ENCODE data around the gene OXSR1.
"Not testable (repeated sequence)": the region's sequence is repeated elsewhere in the genome, so short reads cannot be mapped to it uniquely, and the experiment has no call there.

OXSR1 gene

DNA sequence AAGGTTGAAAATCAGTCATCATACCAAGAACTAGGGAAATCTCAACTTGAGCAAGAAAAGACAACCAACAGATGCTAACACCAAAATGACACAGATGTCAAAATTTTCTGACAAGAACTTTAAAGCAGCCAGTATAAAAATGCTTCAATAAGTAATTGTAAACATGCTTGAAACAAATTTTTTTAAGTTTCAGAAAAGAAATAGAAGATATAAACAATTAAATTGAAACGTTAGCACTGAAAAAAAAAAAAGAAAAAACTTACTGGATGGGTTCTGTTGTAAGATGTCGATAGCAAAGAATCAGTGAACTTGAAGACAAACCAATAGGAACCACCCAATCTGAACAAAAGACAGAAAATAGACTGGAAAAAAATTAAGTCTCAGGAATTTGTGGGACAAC lies 18.8 kb upstream of the OXSR1 start:
- DNase-seq: no peak

DNA sequence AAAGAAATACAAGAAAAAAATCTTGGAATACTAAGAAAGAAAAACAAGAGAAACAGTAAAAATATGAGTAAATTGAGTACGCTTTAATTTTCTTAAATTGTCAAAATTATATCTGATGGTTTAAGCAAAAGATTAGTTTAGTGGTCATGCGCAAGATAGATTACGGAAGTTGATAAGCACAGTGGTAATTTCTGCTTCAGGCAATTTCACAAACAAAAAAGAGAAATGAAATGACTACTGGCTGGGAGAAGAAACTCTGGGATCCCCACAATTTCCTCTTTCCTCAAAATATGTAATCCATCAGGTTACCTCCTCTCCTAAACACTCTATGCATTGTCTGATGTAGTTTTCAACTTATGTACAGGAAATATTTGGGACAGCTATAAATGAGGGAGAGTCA lies 17.9 kb upstream of the OXSR1 start:
- peak; percentile 86 to 95 for DNase-seq

DNA sequence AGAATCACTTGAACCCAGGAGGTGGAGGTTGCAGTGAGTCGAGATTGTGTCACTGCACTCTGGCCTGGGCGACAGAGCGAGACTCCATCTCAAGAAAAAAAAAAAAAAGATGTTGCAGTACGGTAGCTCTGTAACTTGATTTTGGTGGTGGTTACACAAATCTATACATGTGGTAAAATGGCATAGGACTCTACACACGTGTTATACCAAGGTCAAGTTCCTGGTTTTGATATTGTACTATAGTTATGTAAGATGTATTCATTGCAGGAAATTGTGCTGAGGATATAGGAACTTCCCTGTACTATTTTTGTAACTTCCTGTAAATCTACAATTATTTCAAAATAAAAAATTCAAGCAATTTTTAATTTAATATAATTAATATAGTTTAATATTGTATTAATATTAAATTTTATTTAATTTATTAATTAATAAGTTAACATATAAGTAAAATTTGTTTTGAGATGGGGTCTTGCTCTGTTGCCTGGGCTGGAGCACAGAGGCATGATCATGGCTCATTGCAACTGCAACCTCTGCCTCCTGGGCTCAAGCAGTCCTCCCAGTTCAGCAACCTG lies 16.9 kb upstream of the OXSR1 start:
- DNase-seq: peak; percentile 96 to 99

DNA sequence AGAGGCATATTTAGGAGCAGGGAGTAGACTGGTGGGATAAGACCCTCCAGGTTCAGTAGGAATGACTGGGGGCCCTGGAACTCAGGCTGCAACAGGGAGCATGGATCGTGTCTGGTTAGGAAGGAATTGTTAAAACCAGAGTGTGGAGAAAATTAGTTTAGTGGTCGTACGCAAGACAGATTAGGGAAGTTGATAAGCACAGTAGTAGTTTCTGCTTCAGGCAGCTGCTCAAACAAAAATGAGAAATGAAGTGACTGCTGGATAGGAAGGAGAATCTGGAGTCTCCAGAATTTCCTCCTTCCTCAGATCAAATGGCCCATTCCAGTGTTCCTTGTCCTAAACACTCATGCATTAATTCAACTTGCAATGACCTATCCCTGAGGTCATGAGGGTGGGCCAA lies 15.6 kb upstream of the OXSR1 start:
- DNase-seq: peak; percentile 80 to 81

DNA sequence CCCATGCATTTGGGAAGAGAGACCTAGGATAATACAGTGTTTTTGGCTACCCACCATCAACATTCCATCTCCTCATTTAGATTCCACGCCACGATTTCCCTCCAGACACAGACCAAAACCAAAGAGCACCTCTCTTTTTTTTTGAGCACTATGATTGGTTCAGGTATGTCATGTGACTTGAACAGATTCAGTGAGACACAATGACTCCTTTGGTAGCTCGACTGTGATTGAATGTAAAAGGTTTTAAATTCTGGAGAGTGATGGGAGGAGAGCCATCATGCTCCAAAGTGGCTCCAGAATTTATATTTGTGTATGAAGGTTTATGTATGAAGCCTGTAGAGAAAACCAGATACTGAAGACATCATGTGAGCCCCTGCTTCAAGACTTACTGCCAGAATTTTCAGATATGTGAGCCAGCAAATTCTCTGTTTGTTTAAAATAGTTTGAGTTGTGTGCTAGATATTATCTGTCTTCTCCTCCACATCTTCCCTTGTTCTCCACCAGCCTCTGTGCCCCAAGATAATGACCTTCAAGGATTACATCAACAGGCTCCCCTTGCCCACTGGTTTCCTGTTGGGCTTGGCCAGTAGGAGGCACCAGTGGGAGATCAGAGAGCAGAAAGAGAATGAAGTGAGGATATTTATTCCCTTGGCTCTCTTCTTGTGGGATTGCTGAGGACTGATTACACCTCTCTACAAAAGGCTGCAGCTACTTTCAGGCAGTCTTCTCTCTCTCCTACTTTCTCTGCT lies 14.4 kb upstream of the OXSR1 start:
- no peak for DNase-seq

DNA sequence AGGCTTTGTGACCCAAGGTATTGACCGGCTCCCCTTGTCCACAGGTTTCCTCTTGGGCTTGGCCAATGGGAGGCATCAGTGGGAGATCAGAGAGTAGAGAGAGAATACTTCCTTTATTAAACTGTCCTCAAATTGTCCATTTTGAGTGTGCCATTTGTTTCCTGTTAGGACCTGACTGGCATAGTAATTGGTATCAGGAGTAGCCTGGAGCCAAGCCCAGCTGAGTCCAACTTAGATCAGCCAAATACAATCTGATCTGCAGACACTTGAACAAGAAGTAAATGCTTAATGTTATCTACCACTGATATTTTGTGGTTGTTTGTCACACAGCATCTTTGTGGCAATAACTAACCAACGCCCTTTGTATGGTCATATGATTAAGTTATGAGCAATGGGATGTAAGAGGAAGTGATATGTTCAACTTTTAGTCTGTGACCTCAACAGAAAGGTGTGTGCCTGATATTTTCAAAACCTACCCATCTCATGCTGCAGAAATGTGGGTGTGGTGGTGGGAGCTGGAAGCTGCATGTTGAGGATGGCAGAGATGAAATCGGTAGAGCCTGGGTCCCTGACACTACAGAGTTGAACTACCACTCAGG lies 13.6 kb upstream of the OXSR1 start:
- DNase-seq: no peak

DNA sequence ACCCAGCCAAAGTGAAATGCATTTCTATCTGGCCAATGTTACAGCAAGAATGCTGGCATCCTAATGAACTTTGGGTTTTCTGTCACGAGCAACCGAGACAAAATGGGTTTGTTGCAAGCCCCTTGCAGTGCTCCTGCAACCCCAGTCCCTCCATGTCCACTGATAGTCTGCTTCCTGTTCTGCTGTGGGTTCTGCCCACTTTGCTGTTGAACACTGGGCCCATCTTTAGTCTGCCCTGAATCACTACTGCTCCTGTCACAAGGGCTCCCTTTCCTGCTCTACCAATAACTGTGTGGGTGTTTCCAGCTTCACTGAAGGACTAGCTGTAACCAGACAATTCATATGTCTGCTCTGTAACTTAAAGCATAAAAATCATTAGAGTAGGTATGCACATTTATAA lies 12.7 kb upstream of the OXSR1 start:
- DNase-seq: no peak

DNA sequence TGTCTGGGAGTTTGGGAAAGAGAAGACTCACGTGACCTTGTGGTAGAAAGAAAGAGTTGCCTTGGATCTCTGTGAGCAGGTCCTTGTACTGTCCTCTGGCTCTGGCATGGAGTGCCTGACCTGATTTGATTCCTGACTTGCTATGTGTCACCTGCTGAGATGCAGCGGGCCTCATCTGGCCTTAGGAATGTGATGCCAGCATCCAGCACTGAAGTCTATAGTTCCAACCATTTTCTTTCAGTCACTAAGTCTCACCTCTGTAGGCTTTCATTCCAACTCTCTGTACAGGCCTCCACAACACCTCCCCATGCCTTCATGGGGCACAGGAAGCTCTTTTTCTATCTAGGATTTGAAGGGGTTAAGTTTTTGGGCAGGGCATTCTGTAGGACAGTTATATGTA lies 12.1 kb upstream of the OXSR1 start:
- DNase-seq: no peak

DNA sequence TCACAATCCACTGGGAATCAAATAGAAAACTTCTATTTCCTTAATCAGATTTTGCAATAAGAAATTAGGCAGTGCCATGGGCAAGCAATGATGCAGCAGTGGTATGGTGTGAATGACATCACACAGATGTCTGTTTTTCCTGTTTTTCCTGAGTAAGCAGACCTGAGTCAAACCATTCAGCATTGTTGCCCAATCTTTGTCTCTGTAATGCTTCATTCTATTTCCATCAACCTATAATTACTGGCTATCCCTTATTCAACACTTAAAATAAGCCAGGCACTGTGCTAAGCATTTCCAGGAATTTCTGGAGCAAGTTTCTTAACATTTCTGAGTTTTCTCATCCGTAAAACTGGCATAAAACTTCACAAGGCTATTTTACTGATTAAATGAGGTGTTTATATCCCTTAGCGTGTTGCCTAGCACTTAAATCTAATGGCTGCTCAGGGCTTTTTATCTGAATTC lies 11.3 kb upstream of the OXSR1 start:
- peak; percentile 74 to 80 for DNase-seq

DNA sequence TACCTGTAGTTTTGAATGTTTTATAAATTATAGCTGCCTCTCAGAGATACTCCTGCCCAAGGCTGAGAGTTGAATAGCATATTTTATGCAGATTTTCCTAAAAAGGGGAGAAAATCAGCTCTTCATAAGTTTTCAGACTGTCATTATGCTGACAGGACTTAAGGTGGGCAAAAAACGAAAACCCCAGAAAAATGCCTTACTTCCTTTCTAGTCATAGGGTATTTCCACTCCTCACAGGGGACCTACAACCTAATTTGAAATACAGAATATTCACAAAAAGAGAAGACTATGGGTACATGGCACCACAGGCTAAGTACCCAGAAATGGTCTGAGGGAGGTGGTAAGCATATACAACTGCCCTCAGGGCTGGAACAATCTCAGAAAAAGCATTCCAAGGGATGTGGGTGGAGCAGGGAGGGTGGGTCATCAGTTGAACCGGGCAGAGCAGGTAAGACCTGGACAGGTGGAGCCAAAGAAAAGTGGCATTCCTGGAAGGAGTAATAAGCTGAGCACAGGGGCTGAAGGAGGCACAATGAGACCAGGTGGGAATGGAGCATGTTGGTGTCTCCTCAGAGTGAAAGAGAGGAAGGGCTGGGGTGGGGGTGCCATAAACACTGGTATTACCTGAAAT lies 10.6 kb upstream of the OXSR1 start:
- DNase-seq: no peak

DNA sequence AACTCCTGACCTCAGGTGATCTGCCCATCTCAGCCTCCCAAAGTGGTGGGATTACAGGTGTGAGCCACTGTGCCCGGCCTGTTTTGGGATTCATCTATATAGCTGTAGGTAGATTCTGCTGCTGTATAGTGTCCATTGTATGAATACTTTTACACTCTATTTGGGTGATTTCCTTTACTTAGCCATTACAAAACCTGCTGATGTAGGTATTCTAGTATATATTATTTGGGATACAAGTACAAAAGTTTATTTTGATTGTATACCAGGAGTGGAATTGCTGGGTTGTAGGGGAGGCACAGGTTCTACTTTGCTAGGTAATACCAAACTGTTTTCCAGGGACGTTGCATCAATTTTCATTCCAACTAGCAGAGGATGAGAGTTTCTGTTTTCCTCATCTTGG lies 9.5 kb upstream of the OXSR1 start:
- DNase-seq: no peak

DNA sequence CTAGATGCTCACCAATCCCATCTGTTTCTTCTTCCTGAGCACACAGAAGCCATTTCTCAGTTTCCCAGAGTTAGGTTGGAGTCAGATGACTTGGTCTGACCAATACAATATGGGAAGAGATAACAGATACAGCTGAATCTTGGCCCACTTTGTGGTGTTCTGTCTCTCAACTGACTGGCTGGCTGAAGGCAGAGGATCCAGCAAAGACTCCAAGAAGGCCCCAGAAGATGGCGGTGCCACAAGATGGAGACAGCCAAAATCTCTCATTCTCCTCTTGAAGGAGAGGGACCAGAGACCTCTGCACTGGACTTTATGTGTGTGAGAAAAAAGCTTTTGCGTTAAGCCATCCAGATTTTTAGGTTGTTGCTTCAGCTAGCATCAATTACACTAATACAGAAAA lies 8.2 kb upstream of the OXSR1 start:
- DNase-seq: no peak

DNA sequence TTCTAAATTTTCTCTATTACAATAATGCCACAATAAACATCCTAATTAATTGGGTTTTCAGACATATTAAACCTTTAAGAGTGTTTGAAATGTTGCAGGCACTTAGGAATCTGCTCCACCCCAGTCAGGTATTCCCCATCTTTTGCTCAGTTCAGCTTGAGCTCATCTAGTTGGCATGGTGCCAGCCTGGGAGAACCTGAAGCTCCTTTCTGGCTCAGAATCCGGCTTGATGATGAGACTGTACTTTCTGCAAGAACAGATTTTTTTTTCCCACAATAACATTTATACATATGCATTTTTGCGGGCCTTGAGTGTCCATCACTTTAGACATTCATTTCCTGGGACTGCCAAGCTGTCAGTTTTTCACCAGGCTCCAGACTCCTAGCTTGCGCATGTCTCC lies 7.7 kb upstream of the OXSR1 start:
- no peak for DNase-seq

DNA sequence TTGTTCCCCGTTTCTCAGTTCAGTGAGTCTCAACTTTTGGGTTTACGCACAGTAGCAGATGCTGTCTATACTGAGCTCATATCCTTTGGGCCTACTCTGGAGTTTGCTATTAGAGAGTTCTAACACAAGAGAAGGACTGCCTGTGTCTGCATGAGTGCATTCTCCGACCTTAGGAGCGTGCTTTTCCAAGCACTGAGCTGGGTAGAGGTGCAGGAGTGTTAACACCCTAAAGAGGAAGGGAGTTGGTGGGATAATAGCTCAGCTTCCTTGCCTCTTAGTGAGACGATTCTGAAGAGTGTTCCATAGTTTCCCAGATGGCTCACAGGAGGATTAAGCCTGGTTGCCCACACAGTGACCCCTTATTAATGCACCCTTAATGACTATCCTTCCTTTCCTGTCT lies 6.9 kb upstream of the OXSR1 start:
- no peak for DNase-seq

DNA sequence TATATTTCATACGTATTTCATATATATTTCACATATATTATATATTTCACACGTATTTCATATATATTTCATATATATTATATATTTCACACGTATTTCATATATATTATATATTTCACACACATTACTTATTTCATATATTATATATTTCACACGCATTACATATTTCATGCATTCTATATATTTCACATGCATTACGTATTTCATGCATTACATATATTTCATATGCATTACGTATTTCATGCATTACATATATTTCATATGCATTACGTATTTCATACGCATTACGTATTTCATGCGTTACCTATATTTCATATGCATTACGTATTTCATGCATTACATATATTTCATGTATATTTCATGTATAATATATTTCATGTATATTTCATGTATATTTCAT lies 4.6 kb upstream of the OXSR1 start:
- DNase-seq: not testable (repeated sequence)

DNA sequence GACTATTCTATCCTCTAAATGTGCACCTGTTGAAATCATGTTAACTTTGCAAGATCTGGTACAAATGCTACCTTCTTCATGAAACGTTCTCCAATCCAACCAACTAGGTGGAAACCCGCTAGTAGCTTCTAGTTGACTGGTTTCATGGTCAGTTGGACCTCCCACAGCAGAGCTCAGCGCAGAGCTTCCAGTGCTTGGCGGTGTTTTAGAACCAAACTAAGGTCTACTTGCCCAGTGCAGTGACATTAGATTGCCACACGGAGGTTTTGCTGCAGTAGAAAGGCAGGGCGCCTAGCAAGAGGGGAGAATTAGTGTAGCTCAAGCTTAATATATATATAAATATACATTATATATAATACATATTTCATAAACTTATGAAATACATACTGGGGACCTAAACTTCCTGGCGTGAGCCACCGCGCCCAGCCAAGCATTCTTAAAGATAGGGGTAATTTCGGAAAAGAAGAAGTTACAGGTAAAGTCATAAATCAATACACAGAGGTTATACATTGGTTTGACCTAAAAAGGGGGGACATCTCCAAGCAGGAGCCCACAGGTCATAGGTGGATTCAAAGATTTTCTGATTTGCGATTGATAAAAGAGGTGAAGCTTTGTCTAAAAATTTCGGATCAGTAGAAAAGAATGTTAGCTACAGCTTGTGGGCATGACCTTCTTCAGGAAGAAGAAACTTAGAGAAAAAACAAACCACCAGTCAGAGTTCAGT lies 2.1 kb upstream of the OXSR1 start:
- peak; percentile 44 to 59 for DNase-seq

DNA sequence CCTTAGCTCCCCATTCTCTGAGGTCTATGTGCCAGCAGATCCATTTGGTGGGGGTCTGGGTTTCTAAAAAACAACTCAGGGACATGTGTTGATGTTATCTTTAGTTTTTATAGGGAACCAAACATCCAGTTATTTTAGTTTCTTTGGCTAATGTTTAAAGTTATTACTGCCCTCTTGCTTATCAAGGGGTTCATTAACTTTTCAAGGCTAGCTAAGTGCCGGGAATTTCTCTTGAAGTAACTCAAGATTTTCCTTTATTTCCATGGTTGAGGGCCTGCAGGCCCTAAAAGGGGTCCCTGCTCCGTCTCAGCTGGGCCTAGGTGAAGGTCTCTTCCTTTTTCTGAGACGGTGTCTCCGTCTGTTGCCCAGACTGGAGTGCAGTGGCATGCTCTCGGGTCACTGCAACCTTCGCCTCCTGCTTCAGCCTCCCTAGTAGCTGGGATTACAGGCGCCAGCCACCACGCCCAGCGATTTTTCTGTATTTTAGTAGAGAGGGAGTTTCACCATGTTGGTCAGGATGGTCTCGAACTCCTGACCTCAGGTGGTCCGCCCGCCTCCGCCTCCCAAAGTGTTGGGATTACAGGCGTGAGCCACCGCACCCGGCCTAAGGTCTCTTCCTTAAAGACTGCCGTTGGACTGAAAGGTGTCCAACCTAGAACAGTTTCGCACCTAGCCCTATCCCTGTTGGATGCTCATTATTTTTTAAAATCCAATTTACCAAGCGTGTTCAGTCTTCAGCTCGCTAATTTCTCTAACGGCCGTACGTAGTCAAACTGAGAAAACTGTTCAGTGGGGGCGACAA lies 1.3 kb upstream of the OXSR1 start:
- no peak for DNase-seq

DNA sequence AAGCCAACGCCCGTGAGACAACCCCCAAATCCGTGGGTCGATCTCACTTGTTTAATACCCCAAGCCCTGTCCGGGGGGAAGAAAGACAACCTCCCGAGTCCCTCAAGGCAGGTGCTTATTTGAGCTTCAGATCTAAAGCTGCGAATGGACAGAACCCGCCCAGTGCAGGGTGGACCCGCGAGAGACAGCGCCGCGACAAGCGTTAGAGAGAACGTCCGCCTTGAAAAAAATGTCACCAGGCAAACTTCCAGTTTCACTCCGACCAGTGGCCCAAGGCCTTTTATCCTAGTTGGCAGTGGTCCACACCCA lies 740 bp upstream of the OXSR1 start:
- no peak for DNase-seq

DNA sequence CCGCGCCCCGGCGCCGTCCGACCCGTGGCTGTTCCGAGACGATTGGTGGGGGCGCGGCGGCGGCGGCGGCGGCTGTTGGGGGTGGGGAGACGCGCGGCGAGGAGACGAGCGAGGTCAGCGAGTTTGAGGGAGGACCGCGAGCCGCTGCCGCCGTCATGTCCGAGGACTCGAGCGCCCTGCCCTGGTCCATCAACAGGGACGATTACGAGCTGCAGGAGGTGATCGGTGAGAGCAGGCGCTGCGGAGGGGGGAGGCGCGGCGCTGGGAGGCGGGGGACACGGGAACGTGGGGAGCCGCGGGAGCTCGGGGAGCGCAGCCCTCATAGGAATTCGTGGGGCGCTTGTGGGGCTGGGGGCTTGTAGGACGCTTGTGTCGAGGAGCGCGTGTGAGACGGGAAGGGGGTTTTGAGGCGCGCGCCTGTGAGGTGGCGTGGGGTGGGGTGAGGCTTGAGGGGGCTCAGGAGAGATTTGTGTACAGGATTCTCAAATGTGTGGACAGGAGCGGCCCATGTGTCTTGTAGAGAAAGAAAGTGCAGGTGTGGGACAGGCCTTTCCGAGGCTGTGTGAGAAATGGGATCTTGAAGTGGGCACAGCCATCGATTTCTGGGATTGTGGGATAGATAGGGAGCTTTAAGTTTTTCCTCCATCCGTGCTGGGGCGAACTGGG lies 518 bp downstream of the OXSR1 start:
- peak in 1 of 2 experiments; percentile 52 for DNase-seq

DNA sequence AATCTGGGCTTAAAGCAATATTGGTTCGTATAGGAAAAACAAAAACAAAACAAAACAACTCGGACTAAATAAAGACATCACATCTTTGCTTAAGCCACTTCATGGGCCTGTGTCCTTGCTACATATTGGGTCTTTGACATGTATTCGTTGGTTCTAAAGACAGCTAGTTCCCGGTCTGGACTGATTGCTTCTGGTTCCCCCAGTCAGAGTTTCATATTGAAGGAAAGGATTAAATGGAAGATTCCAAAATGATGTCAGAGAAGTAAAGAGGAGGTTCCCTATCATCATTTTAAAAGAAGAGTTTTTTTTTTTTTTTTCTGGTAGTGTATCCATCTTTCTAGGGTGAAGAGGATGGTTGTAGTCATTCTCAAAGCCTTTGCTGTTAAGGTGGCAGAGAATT lies 2.3 kb downstream of the OXSR1 start:
- no peak for DNase-seq

DNA sequence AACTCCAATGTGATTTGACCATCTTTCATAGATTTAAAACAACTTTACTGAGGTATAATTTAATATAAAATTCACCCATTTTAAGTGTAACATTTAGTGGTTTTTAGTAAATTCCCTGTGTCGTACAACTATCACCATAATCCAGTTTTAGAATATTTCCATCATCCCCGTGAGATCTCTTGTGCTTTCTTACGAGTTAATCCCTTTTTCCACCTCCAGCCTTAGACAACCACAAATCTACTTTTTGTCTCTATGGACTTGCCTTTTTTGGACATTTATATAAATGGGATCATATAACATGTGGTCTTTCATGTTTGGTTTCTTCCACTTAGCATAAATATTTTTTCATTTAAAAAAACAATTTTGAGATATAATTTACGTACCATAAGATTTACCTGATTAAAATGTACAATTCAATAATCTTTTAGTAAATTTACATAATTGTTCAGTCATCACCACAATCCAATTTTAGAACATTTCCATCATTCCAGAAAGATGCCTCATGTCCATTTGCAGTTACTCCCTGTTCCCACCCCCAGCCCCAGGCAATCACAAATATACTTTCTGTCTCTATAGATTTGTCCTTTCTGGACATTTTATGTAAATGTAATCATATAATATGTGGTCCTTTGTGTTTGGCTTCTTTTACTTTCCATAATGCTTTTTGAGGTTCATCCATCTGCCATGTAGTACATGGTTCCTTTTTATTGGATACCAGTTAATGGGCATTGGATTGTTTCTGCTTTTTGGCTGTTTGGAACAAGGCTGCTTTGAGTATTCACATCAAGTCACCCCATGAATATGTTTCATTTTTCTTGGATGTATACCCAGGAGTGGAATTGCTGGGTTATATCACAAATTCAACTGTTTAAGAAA lies 3.1 kb downstream of the OXSR1 start:
- no peak for DNase-seq
